B cell (primary cell): ENCODE data around the gene TCF7L1. TPM values are rescaled to one million over a fixed set of nuclear protein-coding genes. Genes with fewer than 3 reads are reported as not detected.

Source experiments
- ATAC-seq: fragments of 200-7000 bp; cut with Tn5 transposase; one replicate; pipeline ENCODE4 v1.10.0; 2021; ENCODE audit warnings: low read depth, mild to moderate bottlenecking, moderate number of reproducible peaks, moderate library complexity
- CTCF ChIA-PET: fragments of 350-600 bp; sonication (Branson Sonifier 250); formaldehyde crosslinking; loops from one replicate; lab custom pipeline; 2021; ENCODE audit warnings: antibody characterized with exemption, inconsistent platforms; lab: Charles Lee
- POLR2A ChIA-PET: fragments of 350-600 bp; sonication (Branson Sonifier 250); formaldehyde crosslinking; loops from one replicate; lab custom pipeline; 2021; ENCODE audit warnings: antibody characterized with exemption; lab: Charles Lee
- DNase-seq: peaks from one replicate; pipeline ENCODE4 v3.0.0; 2013
- H2AFZ ChIP-seq: 2 replicates; pipeline ENCODE4 v1.6.1; 2012; ENCODE audit warnings: mild to moderate bottlenecking, low read depth, low read length; ENCODE audit not compliant: insufficient read depth, poor library complexity, severe bottlenecking
- H3K27ac ChIP-seq, 2 donors: 1 replicate in 1 of 2; 2 replicates in 1 of 2; pipeline ENCODE4 v1.5.1; 2012 to 2013; ENCODE audit warnings: low read length in 2 of 2, mild to moderate bottlenecking in 2 of 2, moderate library complexity in 1 of 2
- H3K27me3 ChIP-seq, 4 experiments: fragments of 200-600 bp in 1 of 4; sonication (generic) in 1 of 4; replicated peaks in 1 of 4; 1 replicate in 2 of 4; 2 replicates in 2 of 4; pipeline versions ENCODE4 v1.6.1 to v1.7.0; 2013 to 2016; ENCODE audit warnings: low read length in 3 of 4, mild to moderate bottlenecking in 2 of 4, mixed read lengths in 1 of 4, moderate library complexity in 1 of 4; ENCODE audit not compliant: insufficient read depth in 4 of 4, control insufficient read depth in 3 of 4; ENCODE audit errors: control extremely low read depth in 1 of 4
- H3K36me3 ChIP-seq, 2 experiments: replicated peaks in 1 of 2; 1 replicate in 1 of 2; 2 replicates in 1 of 2; pipeline versions ENCODE4 v1.6.1 to v1.7.1; 2013; ENCODE audit warnings: low read length in 1 of 2; ENCODE audit not compliant: insufficient read depth in 2 of 2, control insufficient read depth in 1 of 2; ENCODE audit errors: control extremely low read depth in 1 of 2, extremely low read depth in 1 of 2
- H3K4me1 ChIP-seq, 2 donors: fragments of 200-600 bp in 1 of 2; sonication (generic) in 1 of 2; 1 replicate in 1 of 2; 2 replicates in 1 of 2; pipeline versions ENCODE4 v1.5.1 to v1.6.1; 2013 to 2017; ENCODE audit warnings: low read length in 2 of 2; ENCODE audit not compliant: control insufficient read depth in 2 of 2, insufficient read depth in 2 of 2
- H3K4me2 ChIP-seq: replicated peaks from 2 replicates; pipeline ENCODE3; 2012; ENCODE audit warnings: mild to moderate bottlenecking, low read depth, low read length; ENCODE audit not compliant: poor library complexity, severe bottlenecking
- H3K4me3 ChIP-seq, 5 experiments: fragments of 200-600 bp in 1 of 5; sonication (generic) in 1 of 5; 1 replicate in 3 of 5; 2 replicates in 2 of 5; pipeline versions ENCODE4 v1.5.1 to v1.7.0; 2011 to 2016; ENCODE audit warnings: low read length in 4 of 5, mild to moderate bottlenecking in 4 of 5, low read depth in 2 of 5, control low read depth in 1 of 5, moderate library complexity in 1 of 5; ENCODE audit not compliant: insufficient read depth in 1 of 5; ENCODE audit errors: control extremely low read depth in 1 of 5, extremely low read depth in 1 of 5
- H3K79me2 ChIP-seq: fragments of 200-600 bp; sonication (generic); one replicate; pipeline ENCODE4 v1.6.0; 2016; ENCODE audit warnings: low read length; ENCODE audit not compliant: control insufficient read depth, insufficient read depth
- H3K9ac ChIP-seq: fragments of 200-600 bp; sonication (generic); 2 replicates; pipeline ENCODE4 v1.6.1; 2017; ENCODE audit warnings: mild to moderate bottlenecking, low read length, moderate library complexity
- H3K9me3 ChIP-seq, 3 donors: one replicate each; pipeline versions ENCODE4 v1.6.1 to v1.7.1; 2013; ENCODE audit warnings: low read length in 2 of 3; ENCODE audit not compliant: control insufficient read depth in 2 of 3, insufficient read depth in 1 of 3; ENCODE audit errors: control extremely low read depth in 1 of 3
- H4K20me1 ChIP-seq: 2 replicates; pipeline ENCODE4 v1.6.0; 2012; ENCODE audit warnings: mild to moderate bottlenecking, low read length; ENCODE audit not compliant: insufficient read depth, control insufficient read depth, poor library complexity, severe bottlenecking
- H3K27ac Mint-ChIP-seq: one replicate; pipeline ENCODE4 v1.8.0; 2021; ENCODE audit warnings: mixed read lengths
- H3K27me3 Mint-ChIP-seq: one replicate; pipeline ENCODE4 v1.8.0; 2021; ENCODE audit warnings: mixed read lengths
- H3K4me1 Mint-ChIP-seq: one replicate; pipeline ENCODE4 v1.8.0; 2021; ENCODE audit warnings: mixed read lengths
- H3K4me3 Mint-ChIP-seq: one replicate; pipeline ENCODE4 v1.8.0; 2021; ENCODE audit warnings: mixed read lengths
- H3K9me3 Mint-ChIP-seq: one replicate; pipeline ENCODE4 v1.8.0; 2022; ENCODE audit warnings: mixed read lengths; ENCODE audit not compliant: insufficient read depth
- CTCF ChIP-seq: fragments of 200-600 bp; IDR thresholded peaks from one replicate; pipeline ENCODE4 v1.8.0; 2022; ENCODE audit warnings: antibody characterized with exemption, mild to moderate bottlenecking
- EZH2 ChIP-seq: IDR thresholded peaks from 2 replicates; pipeline ENCODE4 v1.6.1; 2012; ENCODE audit warnings: borderline replicate concordance, low read depth, mild to moderate bottlenecking, moderate library complexity, low read length; ENCODE audit not compliant: insufficient read depth, poor library complexity, severe bottlenecking
- WGBS: methylation state at CpG from one replicate; pipeline ENCODE4 v1.1.5; 2013; ENCODE audit warnings: missing lambda C conversion rate; ENCODE audit not compliant: insufficient coverage; 5-methylcytosine and 5-hydroxymethylcytosine counted together
- intact Hi-C: fragments of 100-400 bp; cut with micrococcal nuclease; formaldehyde crosslinking; loops from one replicate; pipeline ENCODE4 v1.10.0; 2022
- polyA plus RNA-seq: library from polyadenylated mRNA; depleted of rRNA; stranded (reverse); fragments of >200 nt; gene quantifications from 2 replicates; pipeline ENCODE4 v1.2.3, GENCODE V29; 2012
- total RNA-seq, 2 donors: library from RNA; stranded (reverse); fragments of 120-200 nt in 1 of 2; gene quantifications; 1 replicate in 1 of 2; 2 replicates in 1 of 2; pipeline versions ENCODE4 v1.2.3 to v1.2.4, GENCODE V29; 2013 to 2022

Gene TCF7L1
- total and polyA plus RNA-seq, 2 donors (not counting 1 experiment from before 2014, with no cell fraction given) = 0.67 to 0.81 TPM

DNA sequence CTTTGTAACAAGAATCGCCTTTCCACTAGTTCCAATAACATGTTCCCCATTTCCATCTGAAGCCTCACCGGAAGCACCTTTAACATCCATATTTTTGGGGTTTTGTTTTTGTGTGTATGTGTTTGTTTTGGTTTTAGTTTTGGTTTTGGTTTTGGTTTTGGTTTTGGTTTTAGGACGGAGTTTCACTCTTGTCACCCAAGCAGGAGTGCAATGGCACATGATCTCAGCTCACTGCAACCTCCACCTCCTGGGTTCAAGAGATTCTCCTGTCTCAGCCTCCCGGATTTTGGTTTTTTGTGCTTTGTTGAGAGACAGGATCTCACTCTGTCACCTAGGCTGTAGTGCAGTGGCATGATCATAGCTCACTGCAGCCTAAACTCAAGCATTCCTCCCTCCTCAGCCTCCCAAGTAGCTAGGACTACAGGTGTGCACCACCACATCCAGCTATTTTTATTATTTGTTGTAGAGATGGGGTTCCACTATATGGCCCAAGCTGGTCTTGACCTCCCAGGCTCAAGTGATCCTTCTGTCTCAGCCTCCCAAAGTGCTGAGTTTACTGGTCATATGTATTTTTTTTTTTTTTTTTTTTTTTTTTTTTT lies 158.3 kb downstream of the TCF7L1 start:
- intact Hi-C loops = no loop called here
- Histone ChIP-seq H4K20me1 (no peaks in the 10 kb centered on the region), H3K9ac (no peak overlapping the region), H3K27ac (no peak overlapping the region), H3K4me3 (no peak overlapping the region), H3K9me3 (peaks cover 0 to 3% (median 3%) of the 10 kb centered on the region in 3 donors), H3K27me3 (no peaks in the 10 kb centered on the region), H3K4me2 (peak overlapping the region; percentile 6), H3K79me2 (no peaks in the 10 kb centered on the region), H3K4me1 (no peaks in the 10 kb centered on the region), H2AFZ (peak overlapping the region; percentile 1), H3K36me3 (no peaks in the 10 kb centered on the region)
- H3K4me1 Mint-ChIP-seq = peaks cover 9% of the 10 kb centered on the region
- no CpG with 5 or more reads among the region's 4 CpGs for WGBS
- H3K27me3 Mint-ChIP-seq = peaks cover 8% of the 10 kb centered on the region
- ChIA-PET CTCF (interaction anchor here (0.7 to 2.3 kb wide), 4 partner anchors 10 to 79 kb away, joined by 3 to 12 read pairs (median 4); no protein-coding TSS in a partner anchor), POLR2A (interaction anchor here (0.6 to 1.0 kb wide), 2 partner anchors 108 to 160 kb away, joined by 3 to 5 read pairs; no protein-coding TSS in a partner anchor)
- peak overlapping the region; percentile 6 for H3K4me3 Mint-ChIP-seq
- peak; percentile 39 for ATAC-seq
- no peaks in the 10 kb centered on the region for H3K9me3 Mint-ChIP-seq
- TF ChIP-seq CTCF = no peak
- TF ChIP-seq EZH2 = no peak
- H3K27ac Mint-ChIP-seq = peak overlapping the region; percentile 64
- peak; percentile 44 for DNase-seq

DNA sequence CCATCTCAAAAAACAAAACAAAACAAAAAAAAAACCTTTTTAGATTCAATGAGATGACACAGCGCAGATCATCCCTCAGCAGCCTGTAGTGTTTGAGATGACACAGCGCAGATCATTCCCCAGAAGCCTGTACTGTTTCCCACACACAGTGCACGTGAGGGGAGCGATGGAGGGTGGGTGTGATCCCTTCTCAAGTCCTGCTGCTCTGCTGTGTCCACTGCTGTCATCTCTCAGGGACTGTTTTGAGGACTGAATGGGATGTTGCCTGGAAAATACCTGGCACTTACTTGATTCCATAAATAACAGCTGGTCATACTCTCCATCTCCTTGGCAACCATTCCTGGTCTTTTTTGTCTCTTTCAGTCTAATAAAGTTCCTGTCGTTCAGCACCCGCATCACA lies 168.9 kb downstream of the TCF7L1 start:
- Histone ChIP-seq H4K20me1 (no peaks in the 10 kb centered on the region), H3K4me2 (no peak overlapping the region), H3K36me3 (no peaks in the 10 kb centered on the region), H2AFZ (no peak overlapping the region), H3K27me3 (peaks cover 0 to 14% (median 3%) of the 10 kb centered on the region in 4 experiments), H3K79me2 (no peaks in the 10 kb centered on the region), H3K27ac (no peak overlapping the region), H3K4me3 (no peak overlapping the region), H3K9me3 (no peaks in the 10 kb centered on the region), H3K4me1 (peaks cover 0 to 3% of the 10 kb centered on the region in 2 donors), H3K9ac (no peak overlapping the region)
- H3K27me3 Mint-ChIP-seq = peaks cover 29% of the 10 kb centered on the region
- H3K4me3 Mint-ChIP-seq = no peak overlapping the region
- WGBS = 100% methylated on average over 3 of the region's 6 CpGs
- ATAC-seq (no peak), DNase-seq (no peak)
- H3K4me1 Mint-ChIP-seq = peaks cover 8% of the 10 kb centered on the region
- H3K27ac Mint-ChIP-seq = no peak overlapping the region
- POLR2A ChIA-PET = no interaction called here
- no peaks in the 10 kb centered on the region for H3K9me3 Mint-ChIP-seq
- intact Hi-C loops = no loop called here
- TF ChIP-seq CTCF = no peak
- no peak for TF ChIP-seq EZH2
- CTCF ChIA-PET = interaction anchor here (1.1 to 2.7 kb wide), 2 partner anchors 10 to 250 kb away, joined by 3 to 12 read pairs; no protein-coding TSS in a partner anchor
